GM12878 (cell line): ENCODE measurements around the gene GASK1B. TPM values are rescaled to one million over a fixed set of nuclear protein-coding genes. Genes with fewer than 3 reads are reported as not detected.

Experiments used
- ATAC-seq: fragments of 200-7000 bp; cut with Tn5 transposase; 3 replicates; pipeline ENCODE4 v1.9.1; 2020; ENCODE audit warnings: mild to moderate bottlenecking, moderate library complexity
- BruUV-seq: library from RNA; stranded (reverse); fragments of 400-500 nt; replicated peaks from 2 replicates; lab custom pipeline; 2021; lab: Mats Ljungman, UMichigan
- CTCF ChIA-PET: fragments of 300-600 bp; sonication (Branson Sonifier 250); formaldehyde crosslinking; extraction: SDS; loops from one replicate; lab custom pipeline; 2021; ENCODE audit warnings: inconsistent platforms; lab: Yijun Ruan, JAX
- POLR2A ChIA-PET: fragments of 350-600 bp; formaldehyde crosslinking; extraction: SDS; loops from one replicate; lab custom pipeline; 2021; ENCODE audit warnings: inconsistent platforms; lab: Charles Lee
- RAD21 ChIA-PET: fragments of 300-600 bp; sonication (Branson Sonifier 250); formaldehyde crosslinking; loops from one replicate; lab custom pipeline; 2023; ENCODE audit warnings: antibody characterized with exemption; ENCODE audit not compliant: unreplicated experiment; lab: Charles Lee
- SMC1A ChIA-PET: fragments of 300-600 bp; sonication (Branson Sonifier 250); formaldehyde crosslinking; loops from one replicate; lab custom pipeline; 2023; ENCODE audit not compliant: unreplicated experiment, uncharacterized antibody; lab: Charles Lee
- DNase-seq: peaks from one replicate; pipeline ENCODE4 v3.0.0-alpha.2; 2011; ENCODE audit warnings: low read depth, low spot score
- FAIRE-seq: peaks from 3 replicates; lab custom pipeline; 2011; peaks lifted over from hg19 to GRCh38; lab: Jason Lieb, UNC
- H2AFZ ChIP-seq: 2 replicates; pipeline ENCODE4 v1.6.0; 2011; ENCODE audit warnings: low read depth, low read length, control low read depth; ENCODE audit not compliant: control insufficient read depth
- H3K27ac ChIP-seq: 2 replicates; pipeline ENCODE4 v1.5.1; 2011; ENCODE audit warnings: control low read depth; ENCODE audit not compliant: control insufficient read depth, insufficient read depth
- H3K27me3 ChIP-seq, 2 experiments: replicated peaks in 1 of 2; 2 replicates each; pipeline versions ENCODE4 v1.6.0 to v1.6.1; 2011; ENCODE audit warnings: low read length in 1 of 2; ENCODE audit not compliant: control insufficient read depth in 2 of 2, insufficient read depth in 2 of 2
- H3K36me3 ChIP-seq, 2 experiments: 2 replicates each; pipeline ENCODE4 v1.5.1; 2011; ENCODE audit warnings: low read length in 1 of 2; ENCODE audit not compliant: control insufficient read depth in 2 of 2, insufficient read depth in 2 of 2
- H3K4me1 ChIP-seq: 2 replicates; pipeline ENCODE4 v1.6.1; 2011; ENCODE audit warnings: mild to moderate bottlenecking, low read length, moderate library complexity, mixed read lengths; ENCODE audit not compliant: control insufficient read depth, insufficient read depth
- H3K4me2 ChIP-seq: 2 replicates; pipeline ENCODE4 v1.6.0; 2011; ENCODE audit warnings: control low read depth; ENCODE audit not compliant: control insufficient read depth, insufficient read depth
- H3K4me3 ChIP-seq: fragments of 200-600 bp; sonication (generic); 2 replicates; pipeline ENCODE4 v1.5.1; 2016
- H3K79me2 ChIP-seq: 2 replicates; pipeline ENCODE4 v1.6.0; 2011; ENCODE audit warnings: low read length; ENCODE audit not compliant: control insufficient read depth, insufficient read depth
- H3K9ac ChIP-seq: 2 replicates; pipeline ENCODE4 v1.8.0; 2011; ENCODE audit warnings: low read length, control low read depth, mixed read lengths; ENCODE audit not compliant: control insufficient read depth, insufficient read depth
- H3K9me3 ChIP-seq: replicated peaks from 3 replicates; pipeline ENCODE4 v1.5.1; 2011; ENCODE audit warnings: mild to moderate bottlenecking, low read length; ENCODE audit not compliant: control insufficient read depth, insufficient read depth
- H4K20me1 ChIP-seq: 2 replicates; pipeline ENCODE4 v1.6.0; 2011; ENCODE audit not compliant: control insufficient read depth, insufficient read depth
- BACH1 ChIP-seq: fragments of 450-650 bp; IDR thresholded peaks from 2 replicates; pipeline ENCODE4 v1.6.1; 2017; ENCODE audit warnings: mild to moderate bottlenecking, borderline replicate concordance
- CREB1 ChIP-seq: IDR thresholded peaks from 2 replicates; pipeline ENCODE4 v1.6.1; 2012; ENCODE audit warnings: low read depth, mild to moderate bottlenecking, inconsistent platforms
- EGR1 ChIP-seq, 2 experiments: IDR thresholded peaks; 1 replicate in 1 of 2; 2 replicates in 1 of 2; pipeline ENCODE4 v1.6.1; 2011 to 2012; ENCODE audit warnings: low read depth in 2 of 2, low read length in 2 of 2, borderline replicate concordance in 1 of 2, mild to moderate bottlenecking in 1 of 2, moderate library complexity in 1 of 2
- HDGF ChIP-seq: fragments of 450-650 bp; IDR thresholded peaks from 2 replicates; pipeline ENCODE4 v1.6.1; 2016; ENCODE audit warnings: antibody characterized with exemption
- HSF1 ChIP-seq: fragments of 150-350 bp; IDR thresholded peaks from 2 replicates; pipeline ENCODE4 v1.6.1; 2014; ENCODE audit warnings: mild to moderate bottlenecking, low read depth, low read length
- IRF4 ChIP-seq: IDR thresholded peaks from 2 replicates; pipeline ENCODE4 v1.6.1; 2011; ENCODE audit warnings: low read depth, low read length
- JUNB ChIP-seq: IDR thresholded peaks from 2 replicates; pipeline ENCODE4 v1.6.1; 2016; ENCODE audit warnings: antibody characterized with exemption, mild to moderate bottlenecking
- MTA2 ChIP-seq: fragments of 450-650 bp; IDR thresholded peaks from 2 replicates; pipeline ENCODE4 v1.6.1; 2016; ENCODE audit warnings: low read depth, mild to moderate bottlenecking, moderate library complexity
- POU2F2 ChIP-seq: IDR thresholded peaks from 3 replicates; pipeline ENCODE4 v1.6.1; 2011; ENCODE audit warnings: low read depth, mild to moderate bottlenecking, low read length, borderline replicate concordance
- SKIL ChIP-seq: fragments of 450-650 bp; IDR thresholded peaks from 2 replicates; pipeline ENCODE4 v1.6.1; 2017; ENCODE audit warnings: mild to moderate bottlenecking, low read depth, inconsistent platforms; ENCODE audit not compliant: poor library complexity, severe bottlenecking
- SMARCA5 ChIP-seq: fragments of 450-650 bp; IDR thresholded peaks from 2 replicates; pipeline ENCODE4 v1.6.1; 2017; ENCODE audit warnings: mild to moderate bottlenecking
- SP1 ChIP-seq: IDR thresholded peaks from one replicate; pipeline ENCODE4 v1.6.1; 2011; ENCODE audit warnings: low read depth, low read length
- SREBF2 ChIP-seq: IDR thresholded peaks from 2 replicates; pipeline ENCODE4 v1.6.1; 2012; ENCODE audit warnings: mild to moderate bottlenecking, low read length
- USF2 ChIP-seq: IDR thresholded peaks from 2 replicates; pipeline ENCODE4 v1.6.1; 2011; ENCODE audit warnings: low read depth, low read length, improper control_type of control experiment, borderline replicate concordance
- YY1 ChIP-seq: IDR thresholded peaks from 2 replicates; pipeline ENCODE4 v1.6.1; 2011; ENCODE audit warnings: low read depth, mild to moderate bottlenecking, low read length
- ZNF274 ChIP-seq: IDR thresholded peaks from one replicate; pipeline ENCODE4 v1.8.0; 2011; ENCODE audit not compliant: insufficient read length, insufficient read depth
- WGBS: methylation state at CpG from one replicate; pipeline ENCODE4 v1.1.6; 2016; ENCODE audit warnings: low lambda C conversion rate; ENCODE audit not compliant: insufficient replicate concordance, insufficient coverage; ENCODE audit errors: missing lambda C conversion rate; 5-methylcytosine and 5-hydroxymethylcytosine counted together
- in situ Hi-C: fragments of 300-500 bp; cut with MboI; formaldehyde crosslinking; loops from 9 replicates; pipeline ENCODE4 v1.14.3; 2018; ENCODE audit warnings: mixed read lengths
- intact Hi-C: fragments of 100-400 bp; cut with micrococcal nuclease; formaldehyde crosslinking; loops from one replicate; pipeline ENCODE4 v1.14.2; 2022; ENCODE audit not compliant: unreplicated experiment
- polyA plus RNA-seq, 11 experiments: library from polyadenylated mRNA; depleted of rRNA in 4 of 11; unstranded in 6 of 11; stranded (reverse) in 5 of 11; fragments of >200 nt; fragmentation: Nextera tagmentation in 4 of 11; fragmentation: Illumina TruSeq in 1 of 11; extraction: Ambion mirVana in 4 of 11; extraction: Trizol in 1 of 11; gene quantifications; 1 replicate in 1 of 11; 2 replicates in 10 of 11; pipeline versions ENCODE4 v1.2.1 to v1.2.3, GENCODE V29; 2011 to 2016; ENCODE audit warnings: inconsistent platforms in 2 of 11, missing spikeins in 2 of 11, low read depth in 1 of 11
- total RNA-seq, 4 experiments: library from RNA; depleted of rRNA in 3 of 4; stranded (reverse); fragments of >200 nt in 3 of 4; fragmentation: Illumina TruSeq in 1 of 4; extraction: Trizol in 1 of 4; gene quantifications; 2 replicates each; pipeline versions ENCODE4 v1.2.1 to v1.2.3, GENCODE V29; 2013 to 2021

GASK1B gene
- total and polyA plus RNA-seq, 10 of the 15 experiments (the other 5 are each of a cell fraction or from before 2014, with no cell fraction given): under 0.01 to 0.21 (median 0.07) TPM; not detected in 1

- ChIA-PET CTCF (no interaction called here), SMC1A (no interaction called here), POLR2A (no interaction called here), RAD21 (no interaction called here)
- FAIRE-seq (no peak), DNase-seq (no peak), ATAC-seq (no peak)
- Histone ChIP-seq H3K9ac (no peak overlapping the region), H3K36me3 (no peaks in the 10 kb centered on the region), H3K4me1 (no peaks in the 10 kb centered on the region), H2AFZ (no peak overlapping the region), H4K20me1 (no peaks in the 10 kb centered on the region), H3K9me3 (no peaks in the 10 kb centered on the region), H3K27me3 (no peaks in the 10 kb centered on the region), H3K79me2 (no peaks in the 10 kb centered on the region), H3K4me2 (no peak overlapping the region), H3K4me3 (no peak overlapping the region), H3K27ac (no peak overlapping the region)
- in situ Hi-C loops: no loop called here
- TF ChIP-seq SP1: no peak
- no peak for TF ChIP-seq BACH1
- TF ChIP-seq EGR1 (IDR thresholded peaks at IDR 0.05; ENCODE audit: borderline replicate concordance in 1 of 2, low read depth in 2 of 2, low read length in 2 of 2): no peak
- TF ChIP-seq MTA2: no peak
- TF ChIP-seq HSF1: no peak
- no peak for TF ChIP-seq YY1
- no peak for TF ChIP-seq SKIL
- no peak for TF ChIP-seq IRF4
- no peak for TF ChIP-seq SREBF2
- no peak for TF ChIP-seq POU2F2
- no peak for TF ChIP-seq SMARCA5
- TF ChIP-seq HDGF: no peak
- TF ChIP-seq ZNF274: no peak
- no peak for TF ChIP-seq USF2
- TF ChIP-seq JUNB: no peak
- TF ChIP-seq CREB1: no peak
- 63% methylated on average over 1 of the region's 1 CpG for WGBS
- intact Hi-C loops: no loop called here
- BruUV-seq: no TSS peak
Measured at GRCh38 chr4:158189422-158189821, 16.6 kb upstream of the GASK1B start.
